SK-N-SH (cell line): ENCODE data around the gene UBAP2L.

Source experiments
- CTCF ChIP-seq: fragments of 200-600 bp; sonication (generic); IDR thresholded peaks from 2 replicates; pipeline ENCODE4 v1.6.1; 2017; ENCODE audit warnings: antibody characterized with exemption, mild to moderate bottlenecking, moderate library complexity
- EZH2phosphoT487 ChIP-seq: fragments of 200-600 bp; sonication (generic); IDR thresholded peaks from 2 replicates; pipeline ENCODE4 v1.6.1; 2017; ENCODE audit warnings: low read depth, mixed run types, mild to moderate bottlenecking, antibody characterized with exemption, moderate library complexity, borderline replicate concordance
- FOXJ3 ChIP-seq: sonication (generic); formaldehyde crosslinking; IDR thresholded peaks from 2 replicates; pipeline ENCODE4 v1.5.1; 2020; ENCODE audit warnings: mild to moderate bottlenecking, missing genetic modification reagents
- FOXM1 ChIP-seq: IDR thresholded peaks from 2 replicates; pipeline ENCODE4 v1.4.0; 2012; ENCODE audit warnings: low read depth, mild to moderate bottlenecking
- IRF3 ChIP-seq: fragments of 150-350 bp; IDR thresholded peaks from 2 replicates; pipeline ENCODE4 v1.6.1; 2016; ENCODE audit warnings: mild to moderate bottlenecking, low read depth, low read length
- SMC3 ChIP-seq: IDR thresholded peaks from 2 replicates; pipeline ENCODE4 v1.6.1; 2012; ENCODE audit warnings: low read depth, low read length, improper control_type of control experiment
- TAF1 ChIP-seq: IDR thresholded peaks from 2 replicates; pipeline ENCODE4 v1.6.1; 2012; ENCODE audit warnings: low read depth, mild to moderate bottlenecking, low read length, moderate library complexity, borderline replicate concordance
- TEAD4 ChIP-seq: IDR thresholded peaks from 2 replicates; pipeline ENCODE4 v1.4.0; 2012; ENCODE audit warnings: mild to moderate bottlenecking, borderline replicate concordance; ENCODE audit not compliant: insufficient read depth
- USF2 ChIP-seq: fragments of 150-350 bp; IDR thresholded peaks from 2 replicates; pipeline ENCODE4 v1.6.1; 2017; ENCODE audit warnings: antibody characterized with exemption, low read length, low read depth, borderline replicate concordance
- YY1 ChIP-seq: IDR thresholded peaks from 2 replicates; pipeline ENCODE4 v1.4.0; 2012; ENCODE audit warnings: low read depth, mild to moderate bottlenecking

- TF ChIP-seq FOXJ3 (no peak), FOXM1 (no peak), SMC3 (no peak), CTCF (no peak), TAF1 (no peak), USF2 (no peak), YY1 (no peak), IRF3 (no peak), TEAD4 (no peak), EZH2phosphoT487 (no peak)
Measured at GRCh38 chr1:154260127-154260526, 39.4 kb downstream of the UBAP2L start.
